Gastroesophageal sphincter (tissue), 4 donors: ENCODE data around the gene NEU2. TPM values are rescaled to one million over a fixed set of nuclear protein-coding genes. Genes with fewer than 3 reads are reported as not detected.
A peak's percentile ranks its signal among the peaks of the same experiment; 100 is the strongest.

Experiments
- ATAC-seq: fragments of 150-250 bp; one replicate; pipeline ENCODE4 v1.9.1; 2016; ENCODE audit warnings: mild to moderate bottlenecking, moderate library complexity
- H3K27ac ChIP-seq, 4 donors: fragments of 200-600 bp; sonication (generic) in 3 of 4; 1 replicate in 3 of 4; 2 replicates in 1 of 4; pipeline ENCODE4 v1.5.1; 2016 to 2019
- H3K27me3 ChIP-seq: fragments of 200-600 bp; sonication (generic); one replicate; pipeline ENCODE4 v1.5.1; 2019
- H3K36me3 ChIP-seq, 2 donors: fragments of 200-600 bp; sonication (generic); one replicate each; pipeline ENCODE4 v1.5.1; 2019; ENCODE audit warnings: control low read depth in 1 of 2
- H3K4me1 ChIP-seq, 3 donors: fragments of 200-600 bp; sonication (generic); 1 replicate in 2 of 3; 2 replicates in 1 of 3; pipeline ENCODE4 v1.5.1; 2016 to 2019; ENCODE audit warnings: control low read depth in 2 of 3
- H3K4me3 ChIP-seq, 2 donors: fragments of 200-600 bp; sonication (generic); one replicate each; pipeline ENCODE4 v1.5.1; 2019; ENCODE audit warnings: mild to moderate bottlenecking in 1 of 2, moderate library complexity in 1 of 2
- H3K9me3 ChIP-seq, 3 donors: fragments of 200-600 bp; sonication (generic); one replicate each; pipeline ENCODE4 v1.5.1; 2017 to 2019; ENCODE audit warnings: control low read depth in 2 of 3
- CTCF ChIP-seq, 4 experiments: fragments of 200-600 bp in 2 of 4; fragments of 450-650 bp in 2 of 4; sonication (generic) in 1 of 4; IDR thresholded peaks; one replicate each; pipeline ENCODE4 v1.5.1; 2017 to 2019; ENCODE audit warnings: antibody characterized with exemption in 4 of 4, mild to moderate bottlenecking in 2 of 4, moderate library complexity in 2 of 4
- EP300 ChIP-seq: sonication (generic); formaldehyde crosslinking; IDR thresholded peaks from one replicate; pipeline ENCODE4 v1.6.1; 2017; ENCODE audit warnings: antibody characterized with exemption, mild to moderate bottlenecking
- POLR2A ChIP-seq, 2 donors: fragments of 450-650 bp; IDR thresholded peaks; one replicate each; pipeline ENCODE4 v1.6.1; 2017; ENCODE audit warnings: antibody characterized with exemption in 2 of 2, mild to moderate bottlenecking in 2 of 2, moderate library complexity in 1 of 2
- POLR2AphosphoS5 ChIP-seq: sonication (generic); formaldehyde crosslinking; IDR thresholded peaks from one replicate; pipeline ENCODE4 v1.6.1; 2017; ENCODE audit warnings: antibody characterized with exemption
- WGBS, 2 donors: methylation state at CpG; one replicate each; pipeline ENCODE4 v1.1.5; 2018; ENCODE audit warnings: low coverage in 1 of 2; 5-methylcytosine and 5-hydroxymethylcytosine counted together
- total RNA-seq, 4 donors: library from RNA; depleted of rRNA; stranded (reverse); fragments of >200 nt; gene quantifications; one replicate each; pipeline ENCODE4 v1.1.0, GENCODE V29; 2016

The NEU2 gene
- total RNA-seq, 4 donors from 2014 or later: not detected

GRCh38 chr2:233075966-233076339 is 43.5 kb downstream of the NEU2 start:
- WGBS, 2 donors: 10 to 25% methylated on average over 2 of the region's 2 CpGs
- peak; percentile 19 for ATAC-seq

DNA sequence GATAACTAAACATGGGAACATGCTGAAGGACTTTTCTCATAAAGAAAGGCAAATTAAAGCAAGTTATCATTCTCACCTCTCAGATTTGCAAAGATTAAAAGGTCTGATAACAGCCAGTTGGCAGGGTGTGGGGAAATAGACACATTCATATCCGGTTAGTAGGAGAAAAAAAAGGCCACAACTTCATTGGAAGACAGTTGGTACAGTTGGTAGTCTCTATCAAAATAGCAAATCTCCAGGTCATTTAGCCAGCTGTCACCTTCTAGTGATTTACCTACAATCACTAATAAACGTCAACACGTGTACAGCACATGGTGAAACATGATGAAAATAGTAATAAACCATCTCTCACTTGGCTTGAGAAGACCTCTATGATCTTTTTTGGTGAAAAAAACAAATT is 44.3 kb downstream of the NEU2 start:
- H3K9me3 ChIP-seq: peaks cover 0 to 13% (median under 1%) of the 10 kb centered on the region in 3 donors
- no peak for ATAC-seq
- H3K4me3 ChIP-seq: no peak overlapping the region
- no peaks in the 10 kb centered on the region for H3K36me3 ChIP-seq
- 67 to 77% methylated on average over 3 of the region's 3 CpGs for WGBS, 2 donors
- no peak overlapping the region for H3K27ac ChIP-seq
- H3K4me1 ChIP-seq: peaks cover 0 to 11% (median 0%) of the 10 kb centered on the region in 3 donors
- peaks cover 10% of the 10 kb centered on the region for H3K27me3 ChIP-seq
- TF ChIP-seq EP300 (no peak), POLR2A (IDR thresholded peaks at IDR 0.05) (no peak)

More at GRCh38 chr2:233075966-233076339, 43.5 kb downstream of the NEU2 start:
- Histone ChIP-seq H3K4me1 (peaks cover 0 to 11% (median 0%) of the 10 kb centered on the region in 3 donors), H3K27ac (no peak overlapping the region), H3K27me3 (peaks cover 10% of the 10 kb centered on the region), H3K9me3 (peaks cover 0 to 21% (median 3%) of the 10 kb centered on the region in 3 donors), H3K4me3 (no peak overlapping the region), H3K36me3 (no peaks in the 10 kb centered on the region)
- TF ChIP-seq POLR2AphosphoS5 (no peak), EP300 (no peak), POLR2A (IDR thresholded peaks at IDR 0.05) (no peak), CTCF (IDR thresholded peaks at IDR 0.05) (no peak)

- ATAC-seq: no peak
- H3K4me1 ChIP-seq: peaks cover 0 to 20% (median 3%) of the 10 kb centered on the region in 3 donors
- H3K27me3 ChIP-seq: no peaks in the 10 kb centered on the region
- no peaks in the 10 kb centered on the region for H3K36me3 ChIP-seq
- WGBS, 2 donors: 31 to 49% methylated on average over 3 to 10 of the region's 10 CpGs
- TF ChIP-seq CTCF (IDR thresholded peaks at IDR 0.05): no peak
- TF ChIP-seq POLR2AphosphoS5: no peak
- no peak for TF ChIP-seq EP300
- no peak for TF ChIP-seq POLR2A (IDR thresholded peaks at IDR 0.05)
- no peaks in the 10 kb centered on the region for H3K9me3 ChIP-seq
- H3K4me3 ChIP-seq: no peak overlapping the region
- no peak overlapping the region for H3K27ac ChIP-seq
Measured at GRCh38 chr2:233079473-233079877, 47.0 kb downstream of the NEU2 start.

DNA sequence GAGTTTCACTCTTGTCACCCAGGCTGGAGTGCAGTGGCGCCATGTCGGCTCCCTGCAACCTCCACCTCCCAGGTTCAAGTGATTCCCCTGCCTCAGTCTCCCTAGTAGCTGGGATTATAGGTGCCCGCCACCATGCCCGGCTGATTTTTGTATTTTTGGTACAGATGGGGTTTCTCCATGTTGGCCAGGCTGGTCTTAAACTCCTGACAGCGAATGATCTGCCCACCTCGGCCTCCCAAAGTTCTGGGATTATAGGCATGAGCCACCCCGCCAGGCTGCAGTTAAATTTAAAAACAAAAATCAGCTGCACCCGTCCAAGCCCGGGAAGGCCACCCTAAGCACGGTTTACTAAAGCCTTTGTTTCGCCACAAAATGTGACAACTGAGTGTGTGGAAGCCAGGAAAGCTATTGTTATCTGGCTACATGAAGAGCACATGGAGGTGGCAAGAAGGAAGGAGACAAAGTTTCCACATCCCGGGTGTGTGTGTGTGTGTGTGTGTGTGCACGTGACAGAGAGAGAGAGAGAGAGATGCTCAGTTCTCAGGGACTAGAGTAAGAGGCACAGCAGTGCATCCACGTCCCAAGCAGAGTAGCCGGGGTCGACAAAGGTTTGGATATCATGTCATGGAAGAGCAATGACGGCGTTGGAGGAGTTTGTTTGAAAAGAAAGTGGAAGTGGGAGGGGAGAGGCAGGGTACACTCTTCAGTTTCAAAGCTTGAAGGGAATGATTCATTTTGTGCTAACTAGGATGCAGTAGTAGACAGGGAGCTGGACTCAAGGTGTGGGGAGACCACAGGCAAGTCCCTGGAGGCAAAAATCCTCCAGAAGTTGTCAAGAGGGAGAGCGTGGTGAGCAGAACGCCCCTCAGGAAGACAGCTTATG is 47.7 kb downstream of the NEU2 start:
- Histone ChIP-seq H3K4me1 (peaks cover 0 to 15% (median 3%) of the 10 kb centered on the region in 3 donors), H3K9me3 (no peaks in the 10 kb centered on the region), H3K27ac (no peak overlapping the region), H3K36me3 (no peaks in the 10 kb centered on the region), H3K27me3 (no peaks in the 10 kb centered on the region), H3K4me3 (no peak overlapping the region)
- ATAC-seq: no peak
- TF ChIP-seq POLR2A (IDR thresholded peaks at IDR 0.05): no peak
- TF ChIP-seq CTCF (IDR thresholded peaks at IDR 0.05): no peak
- no peak for TF ChIP-seq EP300
- no peak for TF ChIP-seq POLR2AphosphoS5
- WGBS, 2 donors: 53 to 69% methylated on average over 10 to 11 of the region's 20 CpGs

DNA sequence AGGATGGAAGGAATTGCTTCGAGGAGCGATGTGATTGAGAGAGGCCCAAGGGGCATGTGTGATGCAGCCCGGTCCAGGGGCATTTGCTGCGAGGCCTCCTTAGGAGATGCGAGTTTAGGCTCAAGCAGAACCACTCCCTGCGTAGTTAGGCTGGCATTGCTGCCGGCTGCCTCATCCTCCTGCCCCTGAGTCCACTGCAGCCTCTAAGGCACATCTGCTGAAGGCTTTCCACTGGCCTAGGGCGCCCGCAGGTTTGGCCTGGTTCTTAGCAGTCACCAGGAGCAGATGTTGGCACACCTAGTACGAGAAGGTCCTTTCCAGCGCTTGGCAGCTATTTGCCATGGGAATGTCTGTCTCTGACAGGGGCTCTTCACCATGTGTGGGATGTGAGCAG is 48.4 kb downstream of the NEU2 start:
- H3K36me3 ChIP-seq: no peaks in the 10 kb centered on the region
- 86% methylated on average over 5 of the region's 11 CpGs; no CpG with 5 or more reads in 1 of the 2 donors for WGBS, 2 donors
- TF ChIP-seq POLR2A (IDR thresholded peaks at IDR 0.05) (no peak), EP300 (no peak), POLR2AphosphoS5 (no peak), CTCF (IDR thresholded peaks at IDR 0.05) (no peak)
- H3K4me3 ChIP-seq: no peak overlapping the region
- H3K9me3 ChIP-seq: no peaks in the 10 kb centered on the region
- peaks cover 0 to 13% (median 3%) of the 10 kb centered on the region in 3 donors for H3K4me1 ChIP-seq
- no peak for ATAC-seq
- no peak overlapping the region for H3K27ac ChIP-seq
- H3K27me3 ChIP-seq: no peaks in the 10 kb centered on the region
